HL-60 (cell line): ENCODE results near the gene STPG2.

Experiments used
- DNase-seq, 2 experiments: peaks; one replicate each; pipeline ENCODE4 v3.0.0-alpha.2; 2010 to 2020; ENCODE audit warnings: low read depth in 1 of 2, low spot score in 1 of 2
- H3K27ac ChIP-seq: fragments of 250-450 bp; sonication (Bioruptor Pico); replicated peaks from 2 replicates; pipeline ENCODE4 v1.5.1; 2020; ENCODE audit warnings: mild to moderate bottlenecking, moderate library complexity
- H3K27me3 ChIP-seq: fragments of 250-450 bp; sonication (Bioruptor Pico); 2 replicates; pipeline ENCODE4 v1.5.1; 2021; ENCODE audit warnings: mild to moderate bottlenecking, moderate library complexity; ENCODE audit not compliant: insufficient read depth, poor library complexity, severe bottlenecking
- H3K4me3 ChIP-seq: replicated peaks from 2 replicates; pipeline ENCODE4 v1.5.1; 2011; ENCODE audit warnings: mild to moderate bottlenecking, control low read depth, low read length; ENCODE audit not compliant: insufficient read depth
- CTCF ChIP-seq: IDR thresholded peaks from one replicate; pipeline ENCODE4 v1.5.1; 2011; ENCODE audit warnings: low read length, control low read depth, inconsistent platforms; ENCODE audit not compliant: insufficient read depth
- GABPA ChIP-seq: IDR thresholded peaks from 2 replicates; pipeline ENCODE4 v1.6.1; 2012; ENCODE audit warnings: low read depth
- POLR2AphosphoS5 ChIP-seq: IDR thresholded peaks from 2 replicates; pipeline ENCODE4 v1.6.1; 2012; ENCODE audit warnings: low read depth
- REST ChIP-seq: IDR thresholded peaks from 2 replicates; pipeline ENCODE4 v1.6.1; 2012; ENCODE audit warnings: low read depth; ENCODE audit not compliant: insufficient replicate concordance
- SPI1 ChIP-seq: IDR thresholded peaks from 2 replicates; pipeline ENCODE4 v1.6.1; 2012; ENCODE audit warnings: low read depth, mild to moderate bottlenecking, borderline replicate concordance

Gene STPG2

GRCh38 chr4:97868097-97868496 is 275.2 kb downstream of the STPG2 start:
- no peaks in the 10 kb centered on the region for H3K27me3 ChIP-seq
- H3K4me3 ChIP-seq = no peak overlapping the region
- TF ChIP-seq REST = no peak
- DNase-seq = no peak
- H3K27ac ChIP-seq = no peak overlapping the region

GRCh38 chr4:97867557-97868091 is 275.7 kb downstream of the STPG2 start:
- H3K27ac ChIP-seq = no peak overlapping the region
- no peaks in the 10 kb centered on the region for H3K27me3 ChIP-seq
- DNase-seq = no peak
- no peak for TF ChIP-seq GABPA
- no peak overlapping the region for H3K4me3 ChIP-seq

GRCh38 chr4:97866821-97867556 is 276.3 kb downstream of the STPG2 start:
- no peak overlapping the region for H3K27ac ChIP-seq
- no peaks in the 10 kb centered on the region for H3K27me3 ChIP-seq
- DNase-seq = no peak
- TF ChIP-seq CTCF (no peak), GABPA (no peak), REST (no peak), POLR2AphosphoS5 (no peak), SPI1 (no peak)
- no peak overlapping the region for H3K4me3 ChIP-seq

GRCh38 chr4:97851115-97851514 is 292.2 kb downstream of the STPG2 start:
- DNase-seq = no peak
- H3K27ac ChIP-seq = no peak overlapping the region
- no peak for TF ChIP-seq GABPA
- no peak for TF ChIP-seq SPI1
- TF ChIP-seq CTCF = no peak
- no peak for TF ChIP-seq REST
- no peak for TF ChIP-seq POLR2AphosphoS5
- no peaks in the 10 kb centered on the region for H3K27me3 ChIP-seq
- H3K4me3 ChIP-seq = no peak overlapping the region
